ENCODE results near the gene MED28. TPM values are rescaled to one million over a fixed set of nuclear protein-coding genes. Genes with fewer than 3 reads are reported as not detected.

MED28 gene
- total RNA-seq, 1 experiment from 2014 or later, result 60.5 TPM

GRCh38 chr4:17583276-17583675 lies 31.2 kb upstream of the MED28 start:
- Histone ChIP-seq H3K4me3 (ENCODE audit: low read depth, low read length) (no peak overlapping the region), H3K36me3 (ENCODE audit: control insufficient read depth, insufficient read depth, low read length) (no peaks in the 10 kb centered on the region; the same call in 1 of the 2 replicates), H3K4me1 (peaks cover 9% of the 10 kb centered on the region), H3K9me3 (no peaks in the 10 kb centered on the region), H3K27me3 (replicated peaks; ENCODE audit: control insufficient read depth, insufficient read depth, low read length) (no peaks in the 10 kb centered on the region)
- H3K4me1 Mint-ChIP-seq (ENCODE audit: low read depth, unreplicated experiment), result peaks cover 8% of the 10 kb centered on the region
- intact Hi-C loops (cut with micrococcal nuclease; ENCODE audit: unreplicated experiment), result no loop called here
- no peak for DNase-seq
- POLR2A ChIA-PET, result no interaction called here
- H3K4me3 Mint-ChIP-seq (ENCODE audit: unreplicated experiment), result no peak overlapping the region
- no peaks in the 10 kb centered on the region for H3K9me3 Mint-ChIP-seq (ENCODE audit: unreplicated experiment)
- H3K27ac Mint-ChIP-seq (ENCODE audit: unreplicated experiment), result no peak overlapping the region
- no peaks in the 10 kb centered on the region for H3K27me3 Mint-ChIP-seq (ENCODE audit: insufficient read depth, unreplicated experiment)
- no TSS peak for BruUV-seq (replicated peaks)
- no peak for TF ChIP-seq CTCF (IDR thresholded peaks at IDR 0.05; ENCODE audit: insufficient read depth in 1 of 2, low read depth in 1 of 2, low read length in 1 of 2, severe bottlenecking in 1 of 2, unreplicated experiment in 1 of 2)
- CTCF ChIA-PET, result no interaction called here
- peaks cover 33% of the 10 kb centered on the region for H3K36me3 Mint-ChIP-seq (ENCODE audit: insufficient read depth, unreplicated experiment)

- Histone ChIP-seq H3K9me3 (no peaks in the 10 kb centered on the region), H3K36me3 (ENCODE audit: control insufficient read depth, insufficient read depth, low read length) (no peaks in the 10 kb centered on the region; the same call in 1 of the 2 replicates), H3K4me3 (ENCODE audit: low read depth, low read length) (no peak overlapping the region), H3K4me1 (peaks cover 2% of the 10 kb centered on the region), H3K27me3 (replicated peaks; ENCODE audit: control insufficient read depth, insufficient read depth, low read length) (no peaks in the 10 kb centered on the region)
- ChIA-PET POLR2A (no interaction called here), CTCF (no interaction called here)
- Mint-ChIP-seq H3K27ac (ENCODE audit: unreplicated experiment) (no peak overlapping the region), H3K9me3 (ENCODE audit: unreplicated experiment) (no peaks in the 10 kb centered on the region), H3K4me3 (ENCODE audit: unreplicated experiment) (no peak overlapping the region), H3K36me3 (ENCODE audit: insufficient read depth, unreplicated experiment) (peaks cover 39% of the 10 kb centered on the region), H3K4me1 (ENCODE audit: low read depth, unreplicated experiment) (peaks cover 4% of the 10 kb centered on the region), H3K27me3 (ENCODE audit: insufficient read depth, unreplicated experiment) (no peaks in the 10 kb centered on the region)
- intact Hi-C loops (cut with micrococcal nuclease; ENCODE audit: unreplicated experiment), result no loop called here
- no peak for TF ChIP-seq CTCF (IDR thresholded peaks at IDR 0.05; ENCODE audit: insufficient read depth in 1 of 2, low read depth in 1 of 2, low read length in 1 of 2, severe bottlenecking in 1 of 2, unreplicated experiment in 1 of 2)
- BruUV-seq (replicated peaks), result no TSS peak
- no peak for DNase-seq
Measured at GRCh38 chr4:17583941-17584340, 30.5 kb upstream of the MED28 start.

- no peak for DNase-seq
- no peaks in the 10 kb centered on the region; the same call in 1 of the 2 replicates for H3K36me3 ChIP-seq (ENCODE audit: control insufficient read depth, insufficient read depth, low read length)
- no peak overlapping the region for H3K27ac Mint-ChIP-seq (ENCODE audit: unreplicated experiment)
- H3K36me3 Mint-ChIP-seq (ENCODE audit: insufficient read depth, unreplicated experiment), result peaks cover 42% of the 10 kb centered on the region
- POLR2A ChIA-PET, result no interaction called here
- H3K4me1 Mint-ChIP-seq (ENCODE audit: low read depth, unreplicated experiment), result no peaks in the 10 kb centered on the region
- no peak for TF ChIP-seq CTCF (IDR thresholded peaks at IDR 0.05; ENCODE audit: insufficient read depth in 1 of 2, low read depth in 1 of 2, low read length in 1 of 2, severe bottlenecking in 1 of 2, unreplicated experiment in 1 of 2)
- no peaks in the 10 kb centered on the region for H3K9me3 ChIP-seq
- H3K4me1 ChIP-seq, result no peaks in the 10 kb centered on the region
- no peak overlapping the region for H3K4me3 Mint-ChIP-seq (ENCODE audit: unreplicated experiment)
- no peaks in the 10 kb centered on the region for H3K9me3 Mint-ChIP-seq (ENCODE audit: unreplicated experiment)
- CTCF ChIA-PET, result no interaction called here
- no peaks in the 10 kb centered on the region for H3K27me3 Mint-ChIP-seq (ENCODE audit: insufficient read depth, unreplicated experiment)
- BruUV-seq (replicated peaks), result no TSS peak
- intact Hi-C loops (cut with micrococcal nuclease; ENCODE audit: unreplicated experiment), result no loop called here
- H3K27me3 ChIP-seq (replicated peaks; ENCODE audit: control insufficient read depth, insufficient read depth, low read length), result no peaks in the 10 kb centered on the region
- no peak overlapping the region for H3K4me3 ChIP-seq (ENCODE audit: low read depth, low read length)
Measured at GRCh38 chr4:17584521-17585213, 29.8 kb upstream of the MED28 start.

All from Caco-2 (cell line).